K562 (cell line): ENCODE data around the gene EMC10. TPM values are rescaled to one million over a fixed set of nuclear protein-coding genes. Genes with fewer than 3 reads are reported as not detected.

Source experiments
- ATAC-seq: fragments of 200-7000 bp; cut with Tn5 transposase; 3 replicates; pipeline ENCODE4 v1.9.1; 2020; ENCODE audit warnings: moderate library complexity
- BruUV-seq: library from RNA; stranded (reverse); fragments of 400-500 nt; replicated peaks from 2 replicates; lab custom pipeline; 2021; lab: Mats Ljungman, UMichigan
- CTCF ChIA-PET: fragments of 300-600 bp; formaldehyde crosslinking; extraction: SDS; loops from one replicate; lab custom pipeline; 2021; ENCODE audit warnings: low intra/inter-chr PET ratio; lab: Yijun Ruan, JAX
- POLR2A ChIA-PET: fragments of 300-600, 350-650 bp; sonication (Branson Sonifier 250); formaldehyde crosslinking; extraction: SDS; loops from one replicate; lab custom pipeline; 2021; ENCODE audit warnings: antibody characterized with exemption, inconsistent platforms; lab: Yijun Ruan, JAX
- DNase-seq, 4 experiments: peaks; one replicate each; pipeline versions ENCODE4 v3.0.0 to v3.0.0-alpha.2; 2011 to 2018; ENCODE audit warnings: low spot score in 3 of 4, mixed read lengths in 3 of 4; ENCODE audit errors: extremely low read depth in 1 of 4
- FAIRE-seq: peaks from 2 replicates; lab custom pipeline; 2011; peaks lifted over from hg19 to GRCh38; lab: Jason Lieb, UNC
- H2AFZ ChIP-seq: 2 replicates; pipeline ENCODE4 v1.6.0; 2011; ENCODE audit warnings: low read depth, low read length, control low read depth, inconsistent platforms
- H3K27ac ChIP-seq: fragments of 200-600 bp; 3 replicates; pipeline ENCODE4 v1.8.0; 2011; ENCODE audit warnings: low read depth, mild to moderate bottlenecking, control low read depth, inconsistent platforms, low read length, moderate library complexity, mixed read lengths; ENCODE audit errors: extremely low read depth
- H3K27me3 ChIP-seq, 2 experiments: fragments of 300-600 bp in 1 of 2; 2 replicates in 1 of 2; 3 replicates in 1 of 2; pipeline versions ENCODE4 v1.6.0 to v1.8.0; 2011; ENCODE audit warnings: inconsistent platforms in 2 of 2, low read length in 2 of 2, mild to moderate bottlenecking in 1 of 2, mixed read lengths in 1 of 2, moderate library complexity in 1 of 2; ENCODE audit not compliant: control insufficient read depth in 2 of 2, insufficient read depth in 2 of 2
- H3K36me3 ChIP-seq: fragments of 300-600 bp; 3 replicates; pipeline ENCODE4 v1.8.0; 2011; ENCODE audit warnings: mild to moderate bottlenecking, low read length, inconsistent platforms; ENCODE audit not compliant: control insufficient read depth, insufficient read depth
- H3K4me1 ChIP-seq, 2 experiments: fragments of 200-600 bp in 1 of 2; replicated peaks in 1 of 2; 2 replicates in 1 of 2; 3 replicates in 1 of 2; pipeline versions ENCODE4 v1.5.1 to v1.8.0; 2011; ENCODE audit warnings: inconsistent platforms in 2 of 2, low read length in 2 of 2, mild to moderate bottlenecking in 1 of 2, mixed read lengths in 1 of 2, moderate library complexity in 1 of 2; ENCODE audit not compliant: control insufficient read depth in 2 of 2, insufficient read depth in 2 of 2
- H3K4me2 ChIP-seq: 2 replicates; pipeline ENCODE4 v1.6.1; 2011; ENCODE audit warnings: low read length, control low read depth, inconsistent platforms, mixed read lengths; ENCODE audit not compliant: insufficient read depth
- H3K4me3 ChIP-seq: fragments of 200-600 bp; sonication (generic), shearing (Covaris generic); 2 replicates; pipeline ENCODE4 v1.5.1; 2016; ENCODE audit warnings: control low read depth, inconsistent platforms
- H3K79me2 ChIP-seq: fragments of 200-600 bp; 3 replicates; pipeline ENCODE4 v1.8.0; 2011; ENCODE audit warnings: low read length, inconsistent platforms; ENCODE audit not compliant: control insufficient read depth, insufficient read depth
- H3K9ac ChIP-seq, 2 experiments: 2 replicates each; pipeline versions ENCODE4 v1.6.0 to v1.6.1; 2011; ENCODE audit warnings: low read depth in 2 of 2, low read length in 2 of 2, control low read depth in 1 of 2, inconsistent platforms in 1 of 2, mild to moderate bottlenecking in 1 of 2, mixed read lengths in 1 of 2; ENCODE audit not compliant: insufficient read depth in 1 of 2
- H3K9me1 ChIP-seq: one replicate; pipeline ENCODE4 v1.6.0; 2011; ENCODE audit warnings: inconsistent platforms, mild to moderate bottlenecking, low read length, moderate library complexity; ENCODE audit not compliant: control insufficient read depth, insufficient read depth
- H3K9me3 ChIP-seq: replicated peaks from 2 replicates; pipeline ENCODE4 v1.5.1; 2011; ENCODE audit warnings: low read depth, low read length, inconsistent platforms; ENCODE audit not compliant: control insufficient read depth, insufficient read depth
- H4K20me1 ChIP-seq: replicated peaks from 2 replicates; pipeline ENCODE4 v1.6.1; 2011; ENCODE audit warnings: low read length, inconsistent platforms, mixed read lengths; ENCODE audit not compliant: control insufficient read depth, insufficient read depth
- BHLHE40 ChIP-seq: IDR thresholded peaks from 2 replicates; pipeline ENCODE4 v1.6.1; 2011; ENCODE audit warnings: low read length, improper control_type of control experiment
- CAMTA2 ChIP-seq: fragments of 250-450 bp; sonication (Bioruptor Pico); conservative IDR thresholded peaks from 2 replicates; pipeline ENCODE4 v1.5.1; 2022
- EZH2 ChIP-seq: IDR thresholded peaks from 2 replicates; pipeline ENCODE4 v1.6.1; 2012; ENCODE audit warnings: low read depth, mild to moderate bottlenecking, inconsistent platforms, low read length, borderline replicate concordance
- FUS ChIP-seq: fragments of 200-400 bp; formaldehyde crosslinking; optimal IDR thresholded peaks from 2 replicates; pipeline ENCODE3; 2017; ENCODE audit warnings: low read depth, low read length
- HMG20B ChIP-seq: fragments of 250-450 bp; sonication (Bioruptor Pico); IDR thresholded peaks from 2 replicates; pipeline ENCODE4 v1.5.0; 2021; ENCODE audit warnings: mild to moderate bottlenecking
- PHF8 ChIP-seq: fragments of 200-600 bp; sonication (generic); IDR thresholded peaks from 2 replicates; pipeline ENCODE4 v1.6.1; 2012; ENCODE audit warnings: mixed run types, mild to moderate bottlenecking, inconsistent platforms, low read length, moderate library complexity, borderline replicate concordance
- PTRF ChIP-seq: fragments of 450-650 bp; IDR thresholded peaks from 2 replicates; pipeline ENCODE4 v1.6.1; 2016; ENCODE audit warnings: mild to moderate bottlenecking, missing genetic modification characterization, missing compliant biosample characterization
- RNF2 ChIP-seq: sonication (generic); IDR thresholded peaks from 2 replicates; pipeline ENCODE4 v1.6.1; 2016
- SUPT5H ChIP-seq: fragments of 450-650 bp; IDR thresholded peaks from 2 replicates; pipeline ENCODE4 v1.6.1; 2016
- TCF3 ChIP-seq: sonication (generic); formaldehyde crosslinking; IDR thresholded peaks from 2 replicates; pipeline ENCODE4 v1.4.0; 2020; ENCODE audit warnings: mild to moderate bottlenecking, missing genetic modification reagents
- ZFP36 ChIP-seq: fragments of 150-350 bp; IDR thresholded peaks from 2 replicates; pipeline ENCODE4 v1.6.1; 2018; ENCODE audit warnings: low read length, low read depth; ENCODE audit not compliant: partially characterized antibody
- ZNF146 ChIP-seq: IDR thresholded peaks from one replicate; pipeline ENCODE4 v1.6.1; 2018; ENCODE audit warnings: missing compliant biosample characterization; ENCODE audit not compliant: unreplicated experiment
- ZNF740 ChIP-seq, 3 experiments: fragments of 200-800 bp in 1 of 3; sonication (Bioruptor generic) in 1 of 3; sonication (generic) in 1 of 3; formaldehyde crosslinking in 1 of 3; IDR thresholded peaks; 2 replicates each; pipeline versions ENCODE4 v1.6.1 to v1.8.0; 2016 to 2022; ENCODE audit warnings: mild to moderate bottlenecking in 2 of 3, missing compliant biosample characterization in 2 of 3, missing genetic modification characterization in 2 of 3, missing genetic modification reagents in 1 of 3
- WGBS: fragments of 100-300 bp; shearing (Covaris generic); methylation state at CpG from one replicate; pipeline ENCODE4 v1.1.6; 2016; ENCODE audit warnings: low coverage, mixed read lengths; ENCODE audit not compliant: insufficient coverage; ENCODE audit errors: missing lambda C conversion rate; 5-methylcytosine and 5-hydroxymethylcytosine counted together
- in situ Hi-C: fragments of 300-500 bp; cut with MboI; formaldehyde crosslinking; loops from 4 replicates; pipeline ENCODE4 v1.15.0; 2018; ENCODE audit warnings: inconsistent platforms, mixed read lengths
- intact Hi-C: fragments of 100-400 bp; cut with micrococcal nuclease; formaldehyde crosslinking; loops from 2 replicates; pipeline ENCODE4 v1.14.2; 2022
- polyA plus RNA-seq, 8 experiments: library from polyadenylated mRNA; depleted of rRNA in 4 of 8; stranded (reverse) in 5 of 8; unstranded in 3 of 8; fragments of >200 nt; fragmentation: Nextera tagmentation in 2 of 8; fragmentation: Illumina TruSeq in 1 of 8; extraction: Ambion mirVana in 2 of 8; extraction: Trizol in 1 of 8; gene quantifications; 2 replicates each; pipeline versions ENCODE4 v1.2.1 to v1.2.3, GENCODE V29; 2011 to 2014; ENCODE audit warnings: inconsistent platforms in 1 of 8, missing spikeins in 1 of 8
- total RNA-seq, 7 experiments: library from RNA; depleted of rRNA in 6 of 7; stranded (reverse); fragments of >200 nt in 6 of 7; fragmentation: Illumina TruSeq in 2 of 7; extraction: Trizol in 2 of 7; gene quantifications; 2 replicates each; pipeline versions ENCODE4 v1.2.1 to v1.2.3, GENCODE V29; 2011 to 2021; ENCODE audit warnings: low replicate concordance in 1 of 7
- TF ChIP-seq, protein P1 (sequence below): fragments of 250-450 bp; sonication (Bioruptor Pico); IDR thresholded peaks from 2 replicates; pipeline ENCODE4 v1.4.0; 2020
- TF ChIP-seq, protein P2 (sequence below): sonication (generic); formaldehyde crosslinking; IDR thresholded peaks from 2 replicates; pipeline ENCODE4 v1.5.0; 2020; ENCODE audit warnings: missing genetic modification reagents

EMC10 gene
- total and polyA plus RNA-seq, 9 of the 15 experiments (the other 6 are each of a cell fraction or from before 2014, with no cell fraction given): 1.4 to 46.0 (median 13.1) TPM

DNA sequence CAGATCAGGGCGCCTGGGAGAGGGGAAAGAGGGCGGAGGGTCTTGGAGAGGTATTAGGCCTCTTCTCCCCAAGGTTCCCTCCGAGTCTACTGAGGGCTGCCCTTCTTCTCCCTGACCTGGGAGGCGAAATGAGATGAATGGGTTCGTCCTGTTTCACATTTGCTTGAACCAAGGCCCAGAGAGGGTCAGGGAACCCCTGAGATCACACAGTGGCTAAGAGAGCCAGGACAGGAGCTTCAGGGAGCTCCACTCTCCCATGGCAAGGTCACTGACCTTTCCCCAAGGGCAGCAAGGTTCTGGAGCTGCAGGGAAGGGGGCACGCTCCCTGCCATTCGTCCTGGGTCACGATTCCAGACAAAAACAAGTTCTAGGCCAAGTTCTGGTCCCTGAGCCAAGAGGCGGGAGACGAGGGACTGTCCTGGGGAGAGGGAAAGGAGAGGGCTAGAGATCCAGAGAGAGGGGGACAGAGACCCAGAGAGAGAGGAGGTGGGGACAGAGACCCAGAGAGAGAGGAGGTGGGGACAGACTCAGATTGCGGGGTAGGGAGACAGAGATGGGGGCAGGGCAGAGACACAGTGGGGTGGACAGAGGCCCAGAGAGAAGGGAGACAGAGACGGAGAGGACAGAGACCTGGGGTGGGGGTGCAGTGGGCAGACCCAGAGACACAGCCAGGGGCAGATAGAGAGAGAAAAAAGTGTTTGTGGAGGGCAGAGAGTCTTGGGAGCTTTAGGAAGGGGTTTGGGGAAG is 36.9 kb downstream of the EMC10 start:
- DNase-seq (no peak), FAIRE-seq (no peak), ATAC-seq (no peak)
- intact Hi-C loops: no loop called here
- peak overlapping the region in 1 of 2 experiments; percentile 52; a peak in 2 of 4 replicates for H3K9ac ChIP-seq
- H3K36me3 ChIP-seq: no peaks in the 10 kb centered on the region
- H2AFZ ChIP-seq: no peak overlapping the region
- H3K4me3 ChIP-seq: no peak overlapping the region
- in situ Hi-C loops: no loop called here
- WGBS: 80% methylated on average over 8 of the region's 12 CpGs
- no peaks in the 10 kb centered on the region for H3K27me3 ChIP-seq
- no peak overlapping the region for H3K27ac ChIP-seq
- ChIA-PET POLR2A (interaction anchor here (1.0 kb wide), 1 partner anchor 180 kb away, joined by 3 read pairs; no protein-coding TSS in a partner anchor), CTCF (no interaction called here)
- peaks cover 5 to 68% of the 10 kb centered on the region in 2 experiments; a peak in 4 of 5 replicates for H3K4me1 ChIP-seq
- no peak overlapping the region for H3K4me2 ChIP-seq
- no TSS peak for BruUV-seq
- H3K9me1 ChIP-seq: peaks cover 4% of the 10 kb centered on the region
- H3K9me3 ChIP-seq: no peaks in the 10 kb centered on the region
- no peaks in the 10 kb centered on the region; the same call in 2 of the 3 replicates for H3K79me2 ChIP-seq
- no peaks in the 10 kb centered on the region for H4K20me1 ChIP-seq
- TF ChIP-seq FUS (no peak), RNF2 (no peak), TCF3 (CRISPR knock-in tag) (no peak), EZH2 (no peak), PTRF (tag) (no peak), ZNF740 (CRISPR knock-in tag; IDR thresholded peaks at IDR 0.05) (0 out of 2 replicates have a peak, but pooled peaks have one; percentile 12), ZNF740 (tag; IDR thresholded peaks at IDR 0.05) (no peak), BHLHE40 (no peak), PHF8 (no peak), CAMTA2 (CRISPR knock-in tag) (no peak), HMG20B (CRISPR knock-in tag) (no peak), SUPT5H (0 out of 2 replicates have a peak, but pooled peaks have one; percentile 24), ZFP36 (peak; percentile 37), ZNF146 (CRISPR knock-in tag) (no peak)
- TF ChIP-seq, protein P1, sequence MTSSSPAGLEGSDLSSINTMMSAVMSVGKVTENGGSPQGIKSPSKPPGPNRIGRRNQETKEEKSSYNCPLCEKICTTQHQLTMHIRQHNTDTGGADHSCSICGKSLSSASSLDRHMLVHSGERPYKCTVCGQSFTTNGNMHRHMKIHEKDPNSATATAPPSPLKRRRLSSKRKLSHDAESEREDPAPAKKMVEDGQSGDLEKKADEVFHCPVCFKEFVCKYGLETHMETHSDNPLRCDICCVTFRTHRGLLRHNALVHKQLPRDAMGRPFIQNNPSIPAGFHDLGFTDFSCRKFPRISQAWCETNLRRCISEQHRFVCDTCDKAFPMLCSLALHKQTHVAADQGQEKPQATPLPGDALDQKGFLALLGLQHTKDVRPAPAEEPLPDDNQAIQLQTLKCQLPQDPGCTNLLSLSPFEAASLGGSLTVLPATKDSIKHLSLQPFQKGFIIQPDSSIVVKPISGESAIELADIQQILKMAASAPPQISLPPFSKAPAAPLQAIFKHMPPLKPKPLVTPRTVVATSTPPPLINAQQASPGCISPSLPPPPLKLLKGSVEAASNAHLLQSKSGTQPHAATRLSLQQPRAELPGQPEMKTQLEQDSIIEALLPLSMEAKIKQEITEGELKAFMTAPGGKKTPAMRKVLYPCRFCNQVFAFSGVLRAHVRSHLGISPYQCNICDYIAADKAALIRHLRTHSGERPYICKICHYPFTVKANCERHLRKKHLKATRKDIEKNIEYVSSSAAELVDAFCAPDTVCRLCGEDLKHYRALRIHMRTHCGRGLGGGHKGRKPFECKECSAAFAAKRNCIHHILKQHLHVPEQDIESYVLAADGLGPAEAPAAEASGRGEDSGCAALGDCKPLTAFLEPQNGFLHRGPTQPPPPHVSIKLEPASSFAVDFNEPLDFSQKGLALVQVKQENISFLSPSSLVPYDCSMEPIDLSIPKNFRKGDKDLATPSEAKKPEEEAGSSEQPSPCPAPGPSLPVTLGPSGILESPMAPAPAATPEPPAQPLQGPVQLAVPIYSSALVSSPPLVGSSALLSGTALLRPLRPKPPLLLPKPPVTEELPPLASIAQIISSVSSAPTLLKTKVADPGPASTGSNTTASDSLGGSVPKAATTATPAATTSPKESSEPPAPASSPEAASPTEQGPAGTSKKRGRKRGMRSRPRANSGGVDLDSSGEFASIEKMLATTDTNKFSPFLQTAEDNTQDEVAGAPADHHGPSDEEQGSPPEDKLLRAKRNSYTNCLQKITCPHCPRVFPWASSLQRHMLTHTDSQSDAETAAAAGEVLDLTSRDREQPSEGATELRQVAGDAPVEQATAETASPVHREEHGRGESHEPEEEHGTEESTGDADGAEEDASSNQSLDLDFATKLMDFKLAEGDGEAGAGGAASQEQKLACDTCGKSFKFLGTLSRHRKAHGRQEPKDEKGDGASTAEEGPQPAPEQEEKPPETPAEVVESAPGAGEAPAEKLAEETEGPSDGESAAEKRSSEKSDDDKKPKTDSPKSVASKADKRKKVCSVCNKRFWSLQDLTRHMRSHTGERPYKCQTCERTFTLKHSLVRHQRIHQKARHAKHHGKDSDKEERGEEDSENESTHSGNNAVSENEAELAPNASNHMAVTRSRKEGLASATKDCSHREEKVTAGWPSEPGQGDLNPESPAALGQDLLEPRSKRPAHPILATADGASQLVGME (CRISPR knock-in tag): no peak
- TF ChIP-seq, protein P2, sequence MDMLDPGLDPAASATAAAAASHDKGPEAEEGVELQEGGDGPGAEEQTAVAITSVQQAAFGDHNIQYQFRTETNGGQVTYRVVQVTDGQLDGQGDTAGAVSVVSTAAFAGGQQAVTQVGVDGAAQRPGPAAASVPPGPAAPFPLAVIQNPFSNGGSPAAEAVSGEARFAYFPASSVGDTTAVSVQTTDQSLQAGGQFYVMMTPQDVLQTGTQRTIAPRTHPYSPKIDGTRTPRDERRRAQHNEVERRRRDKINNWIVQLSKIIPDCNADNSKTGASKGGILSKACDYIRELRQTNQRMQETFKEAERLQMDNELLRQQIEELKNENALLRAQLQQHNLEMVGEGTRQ (CRISPR knock-in tag): no peak
